Measurements from ENCODE around the gene CLASP1.
"Not testable (repeated sequence)": the region's sequence is repeated elsewhere in the genome, so short reads cannot be mapped to it uniquely, and the experiment has no call there.

CLASP1 gene

GRCh38 chr2:121348128-121348740 is 301.0 kb downstream of the CLASP1 start:
- ATAC-seq = no peak
- TF ChIP-seq PATZ1 (CRISPR knock-in tag; IDR thresholded peaks at IDR 0.05; ENCODE audit: borderline replicate concordance) (no peak), SNAI2 (CRISPR knock-in tag; IDR thresholded peaks at IDR 0.05) (no peak), ESRRG (CRISPR knock-in tag; IDR thresholded peaks at IDR 0.05) (no peak), RARB (CRISPR knock-in tag; IDR thresholded peaks at IDR 0.05) (no peak)

GRCh38 chr2:121346859-121347258 is 302.4 kb downstream of the CLASP1 start:
- no peak for ATAC-seq
- TF ChIP-seq TSHZ2 (CRISPR knock-in tag; IDR thresholded peaks at IDR 0.05) = no peak

- TF ChIP-seq CSDC2 (CRISPR knock-in tag; IDR thresholded peaks at IDR 0.05) = no peak
- no peak for TF ChIP-seq ZNF565 (CRISPR knock-in tag; conservative IDR thresholded peaks at IDR 0.05; ENCODE audit: low read depth)
- TF ChIP-seq ZNF8 (CRISPR knock-in tag; IDR thresholded peaks at IDR 0.05) = no peak
- no peak for TF ChIP-seq ZNF70 (CRISPR knock-in tag; IDR thresholded peaks at IDR 0.05)
- TF ChIP-seq PATZ1 (CRISPR knock-in tag; IDR thresholded peaks at IDR 0.05; ENCODE audit: borderline replicate concordance) = no peak
- TF ChIP-seq ZFP3 (CRISPR knock-in tag; IDR thresholded peaks at IDR 0.05) = no peak
- no peak for TF ChIP-seq OSR1 (CRISPR knock-in tag; IDR thresholded peaks at IDR 0.05)
- no peak for TF ChIP-seq BACH2 (CRISPR knock-in tag; IDR thresholded peaks at IDR 0.05; ENCODE audit: borderline replicate concordance)
- TF ChIP-seq ISL1 (CRISPR knock-in tag; IDR thresholded peaks at IDR 0.05) = no peak
- TF ChIP-seq PPARA (CRISPR knock-in tag; IDR thresholded peaks at IDR 0.05; ENCODE audit: borderline replicate concordance) = no peak
- no peak for ATAC-seq
Measured at GRCh38 chr2:121346407-121346806, 302.9 kb downstream of the CLASP1 start.

- no peak for TF ChIP-seq CREB5 (CRISPR knock-in tag; IDR thresholded peaks at IDR 0.05; ENCODE audit: low read depth)
- ATAC-seq = no peak
Measured at GRCh38 chr2:121345887-121346286, 303.4 kb downstream of the CLASP1 start.

GRCh38 chr2:121345101-121345500 is 304.2 kb downstream of the CLASP1 start:
- TF ChIP-seq ISL1 (CRISPR knock-in tag; IDR thresholded peaks at IDR 0.05) = no peak
- no peak for TF ChIP-seq TOX (CRISPR knock-in tag; IDR thresholded peaks at IDR 0.05; ENCODE audit: borderline replicate concordance)
- ATAC-seq = no peak

GRCh38 chr2:121343828-121344399 is 305.3 kb downstream of the CLASP1 start:
- not testable (repeated sequence) for ATAC-seq

All from SK-N-SH treated with all-trans-retinoic acid at 6 μM for 48 hours (cell line).